GM13977 (cell line): ENCODE data around the gene P4HA2.

Experiments used
- DNase-seq: peaks from one replicate; pipeline ENCODE4 v3.0.0; 2012; ENCODE audit warnings: low spot score
- in situ Hi-C: fragments of 300-500 bp; cut with MboI; formaldehyde crosslinking; loops from one replicate; pipeline ENCODE4 v1.12.0; 2022; ENCODE audit warnings: low sequenced_read_pairs, low pct_unique_long_range_greater_than_20kb, mixed read lengths, inconsistent platforms; ENCODE audit not compliant: unreplicated experiment
- TF ChIP-seq, protein P1 (sequence below): IDR thresholded peaks from 2 replicates; pipeline ENCODE4 v1.5.1; 2012; ENCODE audit warnings: mild to moderate bottlenecking, control low read depth; ENCODE audit not compliant: insufficient read depth; ENCODE audit errors: extremely low read depth, missing control alignments

P4HA2 gene

DNA sequence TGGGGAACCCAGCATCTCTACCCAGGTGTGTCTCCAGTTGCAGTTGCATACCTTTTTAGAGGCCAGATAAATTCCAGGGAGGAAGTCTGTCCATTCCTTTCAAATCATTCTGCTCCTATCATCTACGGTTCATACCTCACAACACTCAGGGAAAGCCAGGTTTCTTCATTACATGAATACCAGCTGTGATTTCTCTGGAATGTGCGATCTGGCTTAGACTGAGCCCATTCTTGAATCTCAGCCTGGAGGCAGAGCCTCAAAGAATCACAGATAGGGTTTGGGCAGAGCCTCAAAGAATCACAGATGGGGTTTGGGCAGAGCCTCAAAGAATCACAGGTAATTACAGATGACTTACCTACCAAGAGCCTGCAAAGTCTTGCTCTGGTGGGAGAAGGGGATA, 7.2 kb downstream of the P4HA2 start:
- TF ChIP-seq, protein P1, sequence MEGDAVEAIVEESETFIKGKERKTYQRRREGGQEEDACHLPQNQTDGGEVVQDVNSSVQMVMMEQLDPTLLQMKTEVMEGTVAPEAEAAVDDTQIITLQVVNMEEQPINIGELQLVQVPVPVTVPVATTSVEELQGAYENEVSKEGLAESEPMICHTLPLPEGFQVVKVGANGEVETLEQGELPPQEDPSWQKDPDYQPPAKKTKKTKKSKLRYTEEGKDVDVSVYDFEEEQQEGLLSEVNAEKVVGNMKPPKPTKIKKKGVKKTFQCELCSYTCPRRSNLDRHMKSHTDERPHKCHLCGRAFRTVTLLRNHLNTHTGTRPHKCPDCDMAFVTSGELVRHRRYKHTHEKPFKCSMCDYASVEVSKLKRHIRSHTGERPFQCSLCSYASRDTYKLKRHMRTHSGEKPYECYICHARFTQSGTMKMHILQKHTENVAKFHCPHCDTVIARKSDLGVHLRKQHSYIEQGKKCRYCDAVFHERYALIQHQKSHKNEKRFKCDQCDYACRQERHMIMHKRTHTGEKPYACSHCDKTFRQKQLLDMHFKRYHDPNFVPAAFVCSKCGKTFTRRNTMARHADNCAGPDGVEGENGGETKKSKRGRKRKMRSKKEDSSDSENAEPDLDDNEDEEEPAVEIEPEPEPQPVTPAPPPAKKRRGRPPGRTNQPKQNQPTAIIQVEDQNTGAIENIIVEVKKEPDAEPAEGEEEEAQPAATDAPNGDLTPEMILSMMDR = no peak

DNA sequence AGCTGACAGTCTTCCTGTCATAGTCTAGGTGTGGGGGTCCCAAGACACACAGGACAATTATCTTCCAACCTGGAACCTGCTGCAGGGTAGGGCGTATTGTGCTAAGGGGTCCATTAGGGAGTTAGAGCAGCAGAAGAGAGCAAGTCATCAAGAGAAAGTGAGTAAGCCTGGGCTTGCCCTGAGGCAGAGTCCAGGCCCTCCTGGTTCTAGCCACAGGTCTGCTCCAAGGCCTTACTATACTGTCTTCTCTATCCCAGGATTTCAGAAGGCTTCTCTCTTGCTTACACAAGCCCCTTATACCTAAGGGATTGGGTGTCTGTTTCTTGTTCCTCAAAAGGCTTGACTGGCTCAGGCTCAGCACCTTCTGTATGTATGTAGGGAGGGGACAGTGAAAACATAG, 7.7 kb downstream of the P4HA2 start:
- DNase-seq = no peak
- in situ Hi-C loops = no loop called here
- TF ChIP-seq, protein P1 = no peak

More for the DNA sequence above, 7.2 kb downstream of the P4HA2 start:
- in situ Hi-C loops = no loop called here
- DNase-seq = no peak

DNA sequence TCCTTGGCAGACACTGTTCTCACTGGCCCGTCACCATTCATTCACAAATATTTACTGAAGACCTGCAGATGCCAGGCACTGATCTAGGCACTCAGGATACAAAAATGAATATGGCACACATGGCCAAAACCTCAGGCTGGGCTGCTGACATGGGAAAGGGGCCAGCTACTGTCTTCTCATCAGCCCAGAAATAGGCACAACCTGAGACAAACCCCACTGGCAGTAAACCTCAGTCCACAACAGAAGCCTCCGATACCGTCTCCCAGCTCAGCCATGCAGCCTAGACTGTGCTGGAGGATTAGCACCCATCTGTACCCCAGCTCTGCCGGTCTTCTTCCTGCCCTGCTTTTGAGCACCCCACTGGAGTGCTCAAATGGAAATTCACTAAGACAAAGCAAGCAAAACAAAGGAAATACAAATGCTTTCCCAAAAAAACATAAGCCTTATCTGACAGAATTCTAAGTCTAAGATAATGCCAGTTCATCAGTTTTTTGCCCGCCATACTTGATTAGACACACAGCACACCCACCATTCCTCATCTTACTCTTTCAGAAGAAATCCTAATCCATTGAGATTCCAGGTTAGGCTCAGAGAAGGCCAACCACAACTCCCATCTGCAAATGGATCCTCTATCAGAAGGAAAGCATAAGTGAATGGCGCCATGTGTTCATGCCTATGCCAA, 8.2 kb downstream of the P4HA2 start:
- in situ Hi-C loops = no loop called here
- no peak for DNase-seq
- TF ChIP-seq, protein P1 = no peak

DNA sequence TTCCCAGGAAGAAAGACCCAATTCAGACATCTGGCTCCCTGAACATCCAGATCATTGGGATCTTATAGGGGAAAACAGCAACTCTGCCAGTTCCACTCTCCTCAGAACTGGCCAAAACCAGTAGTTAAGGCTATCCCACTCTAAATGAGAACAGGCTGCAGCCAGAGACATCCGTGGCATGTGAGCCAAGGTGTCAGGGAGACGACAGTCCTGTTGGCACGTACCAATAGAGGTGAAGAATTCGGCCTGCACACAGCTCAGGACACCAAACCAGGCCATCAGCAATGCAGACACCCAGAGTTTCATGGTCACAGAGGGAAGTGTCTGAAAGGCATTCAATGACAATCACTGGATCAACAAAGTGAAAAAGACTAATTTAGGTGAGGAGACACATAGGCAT, 9.3 kb downstream of the P4HA2 start:
- DNase-seq = no peak
- TF ChIP-seq, protein P1 = no peak
- in situ Hi-C loops = no loop called here

DNA sequence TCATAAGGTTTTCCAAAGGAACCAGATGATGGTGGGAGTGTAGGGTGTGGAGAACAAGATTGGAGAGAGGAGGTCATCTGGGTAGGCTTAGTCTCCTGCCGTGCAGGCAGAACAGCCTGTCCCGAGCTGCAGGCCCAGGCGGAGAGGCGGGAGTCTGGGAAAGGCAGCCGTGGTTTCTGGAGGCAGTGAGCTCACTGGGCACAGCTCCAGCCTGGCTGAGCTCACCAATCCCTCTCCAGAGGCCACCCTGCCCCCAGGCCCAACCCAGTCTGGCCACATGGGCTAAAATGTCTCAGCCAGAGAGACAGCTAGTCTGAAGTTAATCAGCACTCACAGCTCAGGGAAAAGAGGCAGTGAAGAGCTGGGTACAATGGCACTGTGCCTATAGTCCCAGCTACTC, 12.3 kb downstream of the P4HA2 start:
- TF ChIP-seq, protein P1 = no peak
- DNase-seq = no peak
- in situ Hi-C loops = no loop called here

DNA sequence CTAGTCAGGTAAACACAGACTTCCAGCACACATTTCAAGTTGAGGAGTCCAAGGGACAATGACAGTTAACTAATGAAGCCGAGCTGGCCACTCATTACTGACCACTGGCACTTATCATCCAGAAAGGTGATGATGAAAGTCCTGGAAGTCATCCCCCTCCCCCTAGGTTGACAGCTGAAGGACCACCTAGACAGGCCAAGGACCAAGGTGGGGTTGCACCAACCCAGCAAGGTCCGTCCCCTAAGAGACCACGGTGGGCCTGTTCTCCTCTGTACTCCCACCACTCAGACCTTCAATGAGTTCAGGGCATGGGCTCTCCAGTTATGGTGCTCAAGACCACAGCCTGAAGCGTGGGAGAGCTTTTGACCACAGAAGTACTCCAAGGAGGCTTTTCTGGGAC, 13.2 kb downstream of the P4HA2 start:
- TF ChIP-seq, protein P1 = no peak
- DNase-seq = no peak
- in situ Hi-C loops = no loop called here
